GM21825 (cell line): ENCODE results near the gene SNX27.

Experiments used
- ATAC-seq: cut with Tn5 transposase; IDR thresholded peaks from one replicate; pipeline ENCODE4 v1.9.1; 2021; ENCODE audit warnings: mild to moderate bottlenecking, moderate library complexity; ENCODE audit not compliant: unreplicated experiment

SNX27 gene

GRCh38 chr1:151611832-151612500 lies at the start of gene SNX27:
Gene SNX27, plus strand, starts transcription at chr1:151612050. Its CDS starts 152 bp downstream, at chr1:151612202.
- ATAC-seq: peak; percentile 92

- ATAC-seq: no peak
These were observed 49.2 kb upstream of the SNX27 start for GRCh38 chr1:151562661-151563060.

DNA sequence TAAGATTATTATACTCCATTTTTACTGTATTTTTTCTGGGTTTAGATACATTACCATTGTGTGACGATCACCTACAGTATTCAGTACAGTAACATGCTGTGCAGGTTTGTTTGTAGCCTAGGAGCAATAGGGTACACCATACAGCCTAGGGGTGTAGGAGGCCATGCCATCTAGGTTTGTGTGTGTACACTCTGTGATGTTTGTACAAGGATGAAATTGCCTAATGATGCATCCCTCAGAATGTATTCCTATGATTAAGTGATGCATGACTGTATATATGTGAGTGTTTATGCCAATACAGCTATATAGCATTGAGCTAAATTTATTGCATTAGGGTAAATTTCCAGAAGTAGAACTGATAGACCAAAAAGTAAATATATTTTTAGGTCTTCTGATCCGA lies 48.5 kb upstream of the SNX27 start:
- no peak for ATAC-seq

DNA sequence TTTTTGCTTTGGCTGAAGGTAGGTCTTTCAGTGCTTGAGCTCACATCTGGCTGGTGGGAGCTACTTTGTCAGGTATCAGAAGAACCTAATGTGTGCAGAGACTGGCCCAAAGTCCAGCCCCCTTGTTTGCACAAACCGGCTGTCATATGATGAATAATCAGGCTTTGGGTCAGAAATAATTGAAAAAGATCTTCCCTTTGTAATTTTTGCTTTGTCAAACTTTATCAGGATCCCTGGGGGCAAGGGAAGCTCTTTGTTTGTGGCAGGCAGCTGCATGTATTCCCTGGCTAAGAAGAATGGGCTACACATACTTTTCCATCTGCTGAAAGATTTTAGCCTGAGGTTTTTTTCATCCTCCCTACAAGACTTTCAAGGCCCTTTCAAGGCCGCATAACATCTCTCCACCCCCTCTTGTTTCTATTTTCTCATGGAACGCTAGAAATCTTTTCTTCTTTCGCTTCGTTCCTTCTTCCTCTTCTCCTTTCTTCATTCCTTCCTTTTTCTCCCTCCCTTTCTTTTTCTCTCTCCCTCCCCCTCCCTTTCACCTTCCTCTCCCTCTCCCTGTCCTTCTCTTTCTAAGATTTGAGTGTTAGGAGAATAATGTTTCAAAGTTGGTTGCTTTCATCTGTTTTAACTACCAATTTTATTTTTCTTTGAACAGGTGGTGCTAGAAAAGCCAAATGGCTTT lies 46.2 kb upstream of the SNX27 start:
- ATAC-seq: no peak

GRCh38 chr1:151568626-151569088 lies 43.2 kb upstream of the SNX27 start:
- no peak for ATAC-seq

DNA sequence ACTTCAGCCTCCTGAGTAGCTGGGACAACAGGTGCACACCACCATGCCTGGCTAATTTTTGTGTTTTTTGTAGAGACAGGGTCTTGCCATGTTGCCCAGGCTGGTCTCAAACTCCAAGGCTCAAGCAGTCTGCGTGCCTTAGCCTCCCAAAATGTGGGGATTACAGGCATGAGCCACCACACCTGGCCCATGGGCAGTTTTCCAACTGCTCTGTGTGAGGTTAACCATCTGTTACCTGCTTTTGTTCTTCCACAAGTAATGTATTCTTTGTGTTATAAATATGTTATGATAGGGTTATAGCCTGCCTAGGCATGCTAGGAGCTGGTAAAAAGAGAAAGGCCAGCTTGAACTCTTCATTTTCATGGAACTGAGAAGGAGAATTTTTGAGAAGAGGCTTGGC lies 41.0 kb upstream of the SNX27 start:
- no peak for ATAC-seq

GRCh38 chr1:151574575-151575529 lies 37.0 kb upstream of the SNX27 start:
- no peak for ATAC-seq

- no peak for ATAC-seq
These were observed 34.7 kb upstream of the SNX27 start for GRCh38 chr1:151577173-151577572.

- ATAC-seq: no peak
These were observed 32.9 kb upstream of the SNX27 start for GRCh38 chr1:151578941-151579340.

GRCh38 chr1:151579436-151580225 lies 32.2 kb upstream of the SNX27 start:
- ATAC-seq: no peak

- ATAC-seq: no peak
These were observed 30.4 kb upstream of the SNX27 start for GRCh38 chr1:151581451-151581850.

DNA sequence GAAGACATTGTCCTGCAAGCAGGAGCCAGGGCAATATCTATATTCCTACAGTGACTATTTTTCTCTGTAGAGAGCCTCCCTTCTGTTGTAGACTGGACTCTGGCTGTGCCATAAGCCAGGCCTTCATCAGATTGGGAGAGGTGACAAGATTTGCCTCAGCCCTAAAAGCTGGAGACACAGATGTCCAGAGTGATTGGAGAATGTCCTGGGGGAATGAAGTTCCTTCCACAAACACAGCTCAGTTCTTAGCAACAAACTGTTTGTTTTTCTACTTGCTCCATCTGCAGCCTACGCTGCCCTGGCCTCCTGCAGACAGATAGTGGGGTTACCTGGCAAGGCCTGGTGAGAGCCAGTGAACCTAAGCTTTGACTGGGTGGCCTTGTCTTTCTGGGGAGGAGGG lies 29.9 kb upstream of the SNX27 start:
- ATAC-seq: no peak

- no peak for ATAC-seq
These were observed 28.1 kb upstream of the SNX27 start for GRCh38 chr1:151583796-151584195.

- no peak for ATAC-seq
These were observed 27.6 kb upstream of the SNX27 start for GRCh38 chr1:151584278-151584677.

DNA sequence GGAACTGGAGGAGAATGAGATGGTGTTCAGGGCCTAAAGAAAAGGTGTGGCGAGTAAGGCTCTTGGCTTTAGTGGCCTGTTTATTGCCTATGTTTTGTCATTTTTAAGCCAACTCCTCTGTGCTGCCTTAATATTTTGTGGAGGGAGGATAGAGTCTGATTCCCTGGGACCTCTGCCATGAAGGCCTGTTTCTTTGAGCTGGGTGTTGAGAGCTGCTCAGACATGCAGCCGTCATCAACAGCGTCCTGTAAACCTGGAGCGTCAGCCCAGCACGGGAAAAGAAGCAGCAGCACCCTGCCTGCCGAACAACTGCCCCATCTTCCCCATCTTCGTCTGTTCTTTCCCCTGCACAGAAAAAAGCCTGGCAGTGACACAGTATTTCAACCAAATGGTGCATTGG lies 27.1 kb upstream of the SNX27 start:
- no peak for ATAC-seq

GRCh38 chr1:151585622-151586021 lies 26.2 kb upstream of the SNX27 start:
- no peak for ATAC-seq

DNA sequence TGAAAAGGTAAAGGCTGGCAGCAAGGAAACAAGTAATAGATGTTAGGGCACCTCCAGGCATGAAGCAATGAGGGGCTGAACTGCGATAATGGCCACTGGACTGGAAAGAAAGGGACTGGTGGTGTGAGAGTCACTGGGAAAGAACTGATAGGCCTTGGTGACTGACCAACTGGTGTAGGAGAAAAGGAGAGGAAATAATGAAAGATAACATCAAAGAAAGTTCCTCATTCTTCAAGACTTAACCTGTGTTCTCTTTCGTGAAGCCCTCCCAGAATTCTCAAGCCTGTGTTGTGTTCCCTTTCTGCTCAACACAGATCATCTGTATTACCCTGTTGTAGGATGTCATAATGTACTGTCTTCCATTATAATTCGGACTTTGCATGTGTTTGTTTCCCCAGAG lies 20.9 kb upstream of the SNX27 start:
- no peak for ATAC-seq

- ATAC-seq: no peak
These were observed 18.1 kb upstream of the SNX27 start for GRCh38 chr1:151593730-151594129.

DNA sequence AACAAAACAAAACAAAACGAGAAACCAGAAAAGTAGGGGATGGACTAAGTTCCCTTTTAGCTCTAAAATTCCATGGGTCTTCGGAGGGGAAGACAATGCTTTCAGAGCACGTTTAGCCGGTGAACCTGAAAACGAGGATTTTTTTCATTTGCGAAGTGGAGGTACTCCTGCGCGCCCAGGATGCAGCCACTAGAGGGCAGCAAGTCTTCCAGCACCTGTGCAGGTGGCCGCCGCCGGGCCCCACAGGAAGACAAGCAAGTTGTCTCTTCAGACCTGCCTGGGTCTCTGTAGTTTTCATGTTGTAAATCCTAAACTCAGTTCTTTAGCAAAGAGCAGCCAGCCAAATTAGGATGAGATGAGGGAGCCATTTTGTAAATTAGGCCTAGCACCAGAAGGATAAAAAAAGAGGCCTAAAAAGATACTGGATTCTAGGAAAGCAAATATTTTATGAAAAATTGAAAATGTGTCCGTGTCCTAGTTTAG lies 17.7 kb upstream of the SNX27 start:
- peak; percentile 68 for ATAC-seq

- ATAC-seq: no peak
These were observed 15.5 kb upstream of the SNX27 start for GRCh38 chr1:151596166-151596953.
